HG03520 (cell line): ENCODE results near the gene BLTP1.
"Not testable (repeated sequence)": the region's sequence is repeated elsewhere in the genome, so short reads cannot be mapped to it uniquely, and the experiment has no call there.

Source experiments
- ATAC-seq: cut with Tn5 transposase; IDR thresholded peaks from one replicate; pipeline ENCODE4 v1.9.1; 2021; ENCODE audit warnings: mild to moderate bottlenecking, moderate library complexity; ENCODE audit not compliant: unreplicated experiment

The BLTP1 gene, protein sequence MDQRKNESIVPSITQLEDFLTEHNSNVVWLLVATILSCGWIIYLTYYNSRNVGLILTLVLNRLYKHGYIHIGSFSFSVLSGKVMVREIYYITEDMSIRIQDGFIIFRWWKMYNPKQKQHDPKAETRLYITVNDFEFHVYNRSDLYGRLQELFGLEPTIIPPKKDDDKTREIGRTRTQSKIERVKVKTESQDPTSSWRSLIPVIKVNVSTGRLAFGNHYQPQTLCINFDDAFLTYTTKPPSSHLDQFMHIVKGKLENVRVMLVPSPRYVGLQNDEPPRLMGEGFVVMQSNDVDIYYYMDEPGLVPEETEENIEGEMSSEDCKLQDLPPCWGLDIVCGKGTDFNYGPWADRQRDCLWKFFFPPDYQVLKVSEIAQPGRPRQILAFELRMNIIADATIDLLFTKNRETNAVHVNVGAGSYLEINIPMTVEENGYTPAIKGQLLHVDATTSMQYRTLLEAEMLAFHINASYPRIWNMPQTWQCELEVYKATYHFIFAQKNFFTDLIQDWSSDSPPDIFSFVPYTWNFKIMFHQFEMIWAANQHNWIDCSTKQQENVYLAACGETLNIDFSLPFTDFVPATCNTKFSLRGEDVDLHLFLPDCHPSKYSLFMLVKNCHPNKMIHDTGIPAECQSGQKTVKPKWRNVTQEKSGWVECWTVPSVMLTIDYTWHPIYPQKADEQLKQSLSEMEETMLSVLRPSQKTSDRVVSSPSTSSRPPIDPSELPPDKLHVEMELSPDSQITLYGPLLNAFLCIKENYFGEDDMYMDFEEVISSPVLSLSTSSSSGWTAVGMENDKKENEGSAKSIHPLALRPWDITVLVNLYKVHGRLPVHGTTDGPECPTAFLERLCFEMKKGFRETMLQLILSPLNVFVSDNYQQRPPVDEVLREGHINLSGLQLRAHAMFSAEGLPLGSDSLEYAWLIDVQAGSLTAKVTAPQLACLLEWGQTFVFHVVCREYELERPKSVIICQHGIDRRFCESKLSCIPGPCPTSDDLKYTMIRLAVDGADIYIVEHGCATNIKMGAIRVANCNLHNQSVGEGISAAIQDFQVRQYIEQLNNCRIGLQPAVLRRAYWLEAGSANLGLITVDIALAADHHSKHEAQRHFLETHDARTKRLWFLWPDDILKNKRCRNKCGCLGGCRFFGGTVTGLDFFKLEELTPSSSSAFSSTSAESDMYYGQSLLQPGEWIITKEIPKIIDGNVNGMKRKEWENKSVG (N-terminal part only)

GRCh38 chr4:122151982-122152710 lies at the start of gene BLTP1:
BLTP1 (plus strand) TSS chr4:122152331; CDS start chr4:122170648, 18,317 bp downstream.
- peak; percentile 96 for ATAC-seq

DNA sequence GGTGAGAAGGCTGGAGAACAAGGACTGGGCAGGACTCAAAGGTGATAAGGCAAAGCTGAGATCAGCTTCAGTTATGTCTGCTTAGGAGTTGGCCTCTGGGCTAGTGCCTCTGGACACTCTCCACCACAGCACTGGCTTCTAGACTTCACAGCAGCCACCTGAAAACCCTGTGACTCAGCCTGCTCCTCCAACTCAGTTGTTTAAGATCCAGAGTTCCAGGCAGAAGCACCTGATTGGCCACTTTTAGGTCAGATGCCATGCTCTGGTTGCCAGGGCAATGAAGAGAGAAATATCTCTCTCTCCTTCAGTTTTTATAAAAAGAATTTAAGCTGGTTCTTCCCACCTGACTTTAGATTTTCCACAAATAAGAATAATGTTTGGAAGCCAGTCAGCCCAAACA lies 47.9 kb upstream of the BLTP1 start:
- ATAC-seq, result no peak

GRCh38 chr4:122107680-122108079 lies 44.5 kb upstream of the BLTP1 start:
- no peak for ATAC-seq

GRCh38 chr4:122110304-122110703 lies 41.8 kb upstream of the BLTP1 start:
- ATAC-seq, result not testable (repeated sequence)

DNA sequence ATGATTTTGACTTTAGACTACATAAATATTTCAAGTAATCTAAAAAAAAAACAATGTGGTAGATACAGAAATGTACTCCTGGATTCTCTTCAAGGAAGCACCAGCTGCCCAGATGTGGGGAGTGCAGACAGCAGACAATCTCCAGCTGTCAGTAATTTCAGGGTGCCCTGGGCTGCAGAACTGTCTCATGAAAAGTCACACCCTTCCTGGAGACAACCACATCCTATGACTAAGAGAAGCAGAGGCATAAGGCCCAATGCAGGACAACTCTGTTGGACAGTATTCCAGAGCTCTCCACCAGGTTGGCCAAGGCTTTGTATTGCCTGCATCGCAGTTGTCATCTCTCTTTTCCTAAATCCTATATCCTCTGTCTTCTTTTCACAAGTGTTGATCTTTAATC lies 34.4 kb upstream of the BLTP1 start:
- no peak for ATAC-seq

GRCh38 chr4:122118243-122118642 lies 33.9 kb upstream of the BLTP1 start:
- no peak for ATAC-seq

- ATAC-seq, result no peak
These were observed 32.4 kb upstream of the BLTP1 start for GRCh38 chr4:122119739-122120138.

- no peak for ATAC-seq
These were observed 30.5 kb upstream of the BLTP1 start for GRCh38 chr4:122121593-122121992.

DNA sequence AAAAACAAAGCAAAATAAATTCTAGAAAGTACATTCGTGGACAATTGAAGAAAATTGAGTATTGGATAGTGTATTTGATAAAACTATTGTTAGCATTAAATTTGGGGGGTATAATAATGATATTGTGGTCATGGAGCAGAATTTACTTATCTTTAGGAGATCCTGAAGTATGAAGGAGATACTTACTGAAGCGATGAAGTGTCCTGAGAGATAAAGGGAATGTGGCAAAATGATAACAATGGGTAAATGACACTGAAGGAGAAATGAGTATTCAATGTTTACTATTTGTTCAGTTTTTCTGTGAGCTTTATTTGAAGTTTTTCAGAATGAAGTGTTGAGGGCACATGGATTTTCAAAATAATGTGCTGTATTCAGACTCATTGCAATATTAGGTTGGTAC lies 30.0 kb upstream of the BLTP1 start:
- no peak for ATAC-seq

DNA sequence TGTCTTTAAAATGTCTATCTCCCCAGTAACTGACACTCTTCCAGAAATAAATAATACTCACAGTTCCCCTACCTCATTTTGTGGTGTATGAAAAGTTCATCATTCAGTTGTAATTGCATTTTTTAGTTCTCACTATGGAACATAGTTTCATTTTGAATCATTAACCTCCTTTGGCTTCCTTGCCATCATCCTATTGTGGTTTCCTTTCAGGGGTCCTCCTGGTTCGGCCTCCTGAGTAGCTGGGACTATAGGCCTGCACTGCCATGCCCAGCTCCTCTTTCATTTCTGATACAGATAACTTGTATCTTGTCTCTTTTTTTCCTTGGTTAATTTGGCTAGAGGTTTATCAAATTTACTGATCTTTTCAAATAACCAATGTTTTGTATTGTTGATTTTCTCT lies 23.1 kb upstream of the BLTP1 start:
- ATAC-seq, result no peak

GRCh38 chr4:122131562-122132157 lies 20.5 kb upstream of the BLTP1 start:
- ATAC-seq, result no peak

- ATAC-seq, result no peak
These were observed 19.2 kb upstream of the BLTP1 start for GRCh38 chr4:122132891-122133290.

DNA sequence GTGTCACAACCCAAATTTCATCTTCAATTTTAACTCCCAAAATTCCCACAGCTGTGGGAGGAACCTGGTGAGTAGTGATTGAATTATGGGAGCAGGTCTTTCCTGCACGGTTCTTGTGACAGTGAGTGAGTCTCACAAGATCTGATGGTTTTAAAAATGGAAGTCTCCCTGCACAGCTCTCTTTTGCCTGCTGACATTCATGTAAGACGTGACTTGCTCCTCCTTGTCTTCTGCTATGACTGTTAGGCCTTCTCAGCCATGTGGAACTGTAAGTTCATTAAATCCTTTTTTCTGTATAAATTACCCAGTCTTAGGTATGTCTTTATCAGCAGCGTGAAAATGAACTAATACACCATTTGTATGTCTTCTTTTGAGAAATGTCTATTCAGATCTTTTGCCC lies 13.0 kb upstream of the BLTP1 start:
- no peak for ATAC-seq

- no peak for ATAC-seq
These were observed 11.3 kb upstream of the BLTP1 start for GRCh38 chr4:122140834-122141233.

GRCh38 chr4:122142687-122143086 lies 9.4 kb upstream of the BLTP1 start:
- ATAC-seq, result no peak

- ATAC-seq, result no peak
These were observed 5.5 kb upstream of the BLTP1 start for GRCh38 chr4:122146652-122147051.

DNA sequence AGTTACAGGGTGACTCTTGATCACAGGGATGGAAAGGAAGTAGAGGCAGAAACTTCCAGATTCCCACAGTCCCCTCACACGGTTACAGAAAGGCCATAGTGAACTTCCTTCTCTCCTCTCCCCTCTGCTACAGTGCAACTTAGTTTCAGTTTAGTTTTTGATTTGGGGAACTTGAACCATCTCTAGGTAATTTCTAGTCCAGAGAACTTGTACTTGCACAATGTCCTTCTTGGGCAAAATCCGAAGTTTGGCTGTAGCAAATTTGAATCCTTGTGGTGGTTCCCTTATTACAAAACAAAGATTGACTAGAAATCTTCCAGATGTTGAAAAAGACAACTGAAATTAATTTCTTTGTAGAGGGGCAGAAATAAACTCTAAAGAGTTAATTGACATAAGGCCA lies 1.2 kb upstream of the BLTP1 start:
- no peak for ATAC-seq

DNA sequence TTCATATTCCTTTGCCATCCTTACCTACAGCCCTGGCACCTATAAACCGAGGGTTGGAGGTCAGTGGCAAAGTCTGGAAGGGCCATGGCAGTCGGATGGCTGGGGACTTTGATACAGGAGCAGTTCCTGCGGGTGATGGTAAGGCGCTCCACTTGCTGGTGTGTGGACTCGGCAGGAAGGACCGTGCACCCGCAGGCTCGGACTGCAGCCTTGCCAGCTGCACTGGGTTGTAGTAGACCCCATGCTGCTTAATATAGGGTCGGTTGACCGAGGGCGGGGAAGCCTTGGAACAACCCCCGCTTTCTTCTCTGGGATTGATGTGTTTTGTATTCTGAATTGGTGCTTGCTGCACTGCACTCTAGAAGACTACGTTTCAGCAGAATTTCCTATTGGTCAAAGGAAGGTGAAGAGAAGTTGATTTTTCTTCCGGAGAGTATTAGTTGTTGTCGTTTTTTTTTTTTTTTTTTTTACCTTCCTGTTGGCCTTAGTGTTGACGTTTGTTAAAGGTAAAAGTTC lies 638 bp downstream of the BLTP1 start:
- peak; percentile 36 for ATAC-seq

- ATAC-seq, result no peak
These were observed 4.7 kb downstream of the BLTP1 start for GRCh38 chr4:122156819-122157218.

DNA sequence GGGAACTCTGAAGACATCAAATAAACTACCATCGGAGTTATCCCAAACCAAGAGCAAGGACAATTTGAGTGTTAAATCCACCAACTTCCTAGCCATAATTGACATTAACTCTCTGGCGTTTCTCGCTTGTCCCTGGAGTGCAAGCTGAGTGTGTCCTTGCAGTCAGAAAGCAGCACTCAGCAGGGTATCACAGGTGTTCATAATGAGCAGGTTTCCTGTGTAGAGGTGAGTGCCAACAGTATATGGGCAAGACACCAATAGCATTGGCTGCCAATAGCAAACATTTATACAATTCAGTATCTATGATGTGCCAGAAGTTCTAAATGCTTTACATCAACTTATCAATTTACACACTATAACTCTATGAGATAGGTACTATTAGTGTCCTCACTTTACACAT lies 11.2 kb downstream of the BLTP1 start:
- no peak for ATAC-seq
